ENCODE data around the gene ATR.
"Not testable (repeated sequence)": the region's sequence is repeated elsewhere in the genome, so short reads cannot be mapped to it uniquely, and the experiment has no call there.

ATR gene

GRCh38 chr3:142447852-142448823, 130.4 kb downstream of the ATR start, which contains the start of gene XRN1:
XRN1 (minus strand) TSS chr3:142448037; CDS start chr3:142447944, 93 bp downstream.
- DNase-seq (ENCODE audit: low read depth) = peak; percentile 63

GRCh38 chr3:142447301-142447851, 131.2 kb downstream of the ATR start:
- no peak for DNase-seq (ENCODE audit: low read depth)

- no peak for DNase-seq (ENCODE audit: low read depth)
Measured at GRCh38 chr3:142445816-142446254, 132.7 kb downstream of the ATR start.

GRCh38 chr3:142444343-142444742, 134.2 kb downstream of the ATR start:
- DNase-seq (ENCODE audit: low read depth) = no peak

GRCh38 chr3:142443060-142443459, 135.5 kb downstream of the ATR start:
- DNase-seq (ENCODE audit: low read depth) = not testable (repeated sequence)

GRCh38 chr3:142439499-142440220, 138.9 kb downstream of the ATR start:
- not testable (repeated sequence) for DNase-seq (ENCODE audit: low read depth)

- DNase-seq (ENCODE audit: low read depth) = not testable (repeated sequence)
Measured at GRCh38 chr3:142438096-142438495, 140.4 kb downstream of the ATR start.

GRCh38 chr3:142436951-142437585, 141.5 kb downstream of the ATR start:
- no peak for DNase-seq (ENCODE audit: low read depth)

GRCh38 chr3:142434503-142434902, 144.0 kb downstream of the ATR start:
- DNase-seq (ENCODE audit: low read depth) = no peak

GRCh38 chr3:142433110-142433509, 145.4 kb downstream of the ATR start:
- no peak for DNase-seq (ENCODE audit: low read depth)

GRCh38 chr3:142429582-142429981, 149.0 kb downstream of the ATR start:
- DNase-seq (ENCODE audit: low read depth) = no peak

GRCh38 chr3:142424754-142425153, 153.8 kb downstream of the ATR start:
- DNase-seq (ENCODE audit: low read depth) = no peak

- no peak for DNase-seq (ENCODE audit: low read depth)
Measured at GRCh38 chr3:142418926-142419592, 159.5 kb downstream of the ATR start.

- no peak for DNase-seq (ENCODE audit: low read depth)
Measured at GRCh38 chr3:142417302-142417701, 161.2 kb downstream of the ATR start.

- DNase-seq (ENCODE audit: low read depth) = not testable (repeated sequence)
Measured at GRCh38 chr3:142400537-142400936, 178.0 kb downstream of the ATR start.
